Stomach (tissue), 9 donors: Measurements from ENCODE around the gene PRKCQ. TPM values are rescaled to one million over a fixed set of nuclear protein-coding genes. Genes with fewer than 3 reads are reported as not detected.

Source experiments
- DNase-seq, 2 donors: peaks; one replicate each; pipeline versions ENCODE4 v3.0.0 to v3.0.0-alpha.2; 2013 to 2019
- H3K27ac ChIP-seq, 5 donors: fragments of 200-600 bp in 4 of 5; sonication (generic) in 4 of 5; one replicate each; pipeline ENCODE4 v1.5.1; 2013 to 2019; ENCODE audit warnings: mild to moderate bottlenecking in 1 of 5, moderate library complexity in 1 of 5
- H3K27me3 ChIP-seq, 3 donors: fragments of 200-600 bp; sonication (generic); one replicate each; pipeline ENCODE4 v1.5.1; 2017 to 2019; ENCODE audit warnings: mixed run types in 1 of 3
- H3K36me3 ChIP-seq, 4 donors: fragments of 200-600 bp; sonication (generic); 1 replicate in 3 of 4; 2 replicates in 1 of 4; pipeline ENCODE4 v1.5.1; 2016 to 2019
- H3K4me1 ChIP-seq, 4 donors: fragments of 200-600 bp; sonication (generic); one replicate each; pipeline ENCODE4 v1.5.1; 2016 to 2019
- H3K4me3 ChIP-seq, 4 donors: fragments of 200-600 bp; sonication (generic) in 3 of 4; one replicate each; pipeline ENCODE4 v1.5.1; 2016 to 2019; ENCODE audit warnings: mild to moderate bottlenecking in 1 of 4
- H3K9me3 ChIP-seq, 4 donors: fragments of 200-600 bp; sonication (generic); one replicate each; pipeline ENCODE4 v1.5.1; 2016 to 2019
- CTCF ChIP-seq, 7 experiments: fragments of 450-650 bp in 4 of 7; fragments of 200-600 bp in 3 of 7; sonication (generic) in 3 of 7; IDR thresholded peaks; one replicate each; pipeline ENCODE4 v1.5.1; 2016 to 2019; ENCODE audit warnings: antibody characterized with exemption in 7 of 7, control low read depth in 2 of 7, mild to moderate bottlenecking in 1 of 7
- EP300 ChIP-seq: sonication (generic); formaldehyde crosslinking; IDR thresholded peaks from one replicate; pipeline ENCODE4 v1.6.1; 2017; ENCODE audit warnings: antibody characterized with exemption
- POLR2A ChIP-seq, 4 donors: fragments of 450-650 bp; IDR thresholded peaks; one replicate each; pipeline ENCODE4 v1.6.1; 2016; ENCODE audit warnings: antibody characterized with exemption in 4 of 4, control low read depth in 2 of 4, mild to moderate bottlenecking in 1 of 4, moderate library complexity in 1 of 4
- POLR2AphosphoS5 ChIP-seq, 3 donors: sonication (generic); formaldehyde crosslinking; IDR thresholded peaks; one replicate each; pipeline ENCODE4 v1.6.1; 2016; ENCODE audit warnings: antibody characterized with exemption in 3 of 3
- WGBS, 5 donors: extraction: QIAGEN DNeasy Blood & Tissue Kit in 3 of 5; methylation state at CpG; one replicate each; pipeline versions ENCODE4 v1.1.5 to v1.1.7; 2013 to 2018; 5-methylcytosine and 5-hydroxymethylcytosine counted together
- intact Hi-C: fragments of 100-400 bp; cut with DNase I; formaldehyde crosslinking; loops from one replicate; pipeline ENCODE4 v1.15.1; 2023; ENCODE audit warnings: low total_unique reads
- polyA plus RNA-seq, 3 donors: library from polyadenylated mRNA; stranded (reverse); fragments of 200-250 nt; gene quantifications; one replicate each; pipeline ENCODE4 v1.2.3, GENCODE V29; 2013
- total RNA-seq, 5 donors: library from RNA; depleted of rRNA; stranded (reverse); fragments of >200 nt; gene quantifications; one replicate each; pipeline versions ENCODE4 v1.1.0 to v1.2.3, GENCODE V29; 2014 to 2016
- donor health status: healthy with polysubstance abuse.
- donor health status: Bipolar disorder and iron deficiency.
- donor health status: healthy.

PRKCQ gene
- total and polyA plus RNA-seq, 8 donors, result 0.25 to 5.1 (median 0.63) TPM; not detected in 1

DNA sequence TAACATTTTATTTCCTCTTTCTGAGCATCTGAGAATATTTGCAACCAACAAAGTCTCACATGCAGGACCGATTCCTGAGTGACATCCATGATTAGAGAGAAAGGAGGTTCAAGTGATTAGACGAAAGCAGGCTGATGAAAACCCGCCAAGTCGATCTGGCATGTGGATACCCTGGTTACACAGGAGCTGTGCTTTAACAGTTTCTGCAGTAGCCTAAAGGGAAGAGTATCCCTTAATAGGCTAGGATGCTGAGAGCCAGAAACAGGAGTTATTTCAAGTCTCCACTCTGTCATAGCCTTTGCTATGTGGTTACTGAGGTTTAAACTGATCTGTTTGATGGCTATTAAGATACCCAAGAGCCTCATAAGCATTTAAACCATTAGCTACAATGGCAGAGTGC is 82.5 kb downstream of the PRKCQ start:
- intact Hi-C loops, result no loop called here
- H3K9me3 ChIP-seq, result no peaks in the 10 kb centered on the region
- H3K27me3 ChIP-seq, result no peaks in the 10 kb centered on the region
- no peak overlapping the region for H3K4me3 ChIP-seq
- TF ChIP-seq CTCF (IDR thresholded peaks at IDR 0.05) (no peak), POLR2A (IDR thresholded peaks at IDR 0.05) (no peak), EP300 (no peak), POLR2AphosphoS5 (IDR thresholded peaks at IDR 0.05) (no peak)
- H3K27ac ChIP-seq, result no peak overlapping the region
- H3K36me3 ChIP-seq, result no peaks in the 10 kb centered on the region
- 75 to 89% (median 83%) methylated on average over 4 of the region's 4 CpGs for WGBS, 5 donors
- no peaks in the 10 kb centered on the region for H3K4me1 ChIP-seq
- DNase-seq, result no peak

DNA sequence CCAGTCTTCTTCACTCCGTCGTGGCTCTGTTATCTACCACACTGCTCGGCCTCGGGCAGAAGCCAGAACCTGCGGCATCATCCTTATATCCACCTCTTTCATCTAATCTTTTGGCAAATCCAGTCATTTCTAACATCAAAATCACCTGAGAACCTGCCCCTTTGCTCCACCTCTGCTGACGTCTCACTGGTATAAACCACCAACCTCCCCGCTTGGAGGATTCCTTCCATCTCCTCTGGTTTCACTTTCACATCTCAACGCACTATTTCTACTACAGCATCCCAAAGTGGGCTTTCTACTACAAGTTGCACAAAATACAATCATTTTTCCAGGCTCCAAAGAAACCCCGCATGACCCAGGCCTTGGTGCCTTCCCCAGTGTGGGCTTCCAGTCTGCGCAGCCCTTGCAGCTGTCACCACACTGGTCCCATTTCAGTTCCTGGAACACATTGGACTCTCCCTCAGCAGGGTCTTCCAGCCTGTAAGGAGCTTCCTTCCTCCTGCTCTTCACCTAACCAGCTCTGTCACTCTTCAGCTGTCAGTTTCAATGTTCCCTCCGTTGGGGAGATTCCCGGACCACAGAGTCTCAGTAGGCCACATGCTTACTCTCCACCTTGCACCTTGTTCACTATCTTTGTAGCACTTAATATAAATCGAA is 85.0 kb downstream of the PRKCQ start:
- DNase-seq, result peak in 1 of 2 donors; percentile 36
- Histone ChIP-seq H3K27ac (peak overlapping the region in 2 of 5 donors; percentile 32 to 39), H3K9me3 (no peaks in the 10 kb centered on the region), H3K4me3 (no peak overlapping the region), H3K36me3 (no peaks in the 10 kb centered on the region), H3K4me1 (no peaks in the 10 kb centered on the region), H3K27me3 (no peaks in the 10 kb centered on the region)
- no peak for TF ChIP-seq EP300
- TF ChIP-seq POLR2A (IDR thresholded peaks at IDR 0.05), result no peak
- no peak for TF ChIP-seq POLR2AphosphoS5 (IDR thresholded peaks at IDR 0.05)
- TF ChIP-seq CTCF (IDR thresholded peaks at IDR 0.05), result no peak
- intact Hi-C loops, result no loop called here
- 83 to 88% (median 86%) methylated on average over 13 of the region's 13 CpGs for WGBS, 5 donors

DNA sequence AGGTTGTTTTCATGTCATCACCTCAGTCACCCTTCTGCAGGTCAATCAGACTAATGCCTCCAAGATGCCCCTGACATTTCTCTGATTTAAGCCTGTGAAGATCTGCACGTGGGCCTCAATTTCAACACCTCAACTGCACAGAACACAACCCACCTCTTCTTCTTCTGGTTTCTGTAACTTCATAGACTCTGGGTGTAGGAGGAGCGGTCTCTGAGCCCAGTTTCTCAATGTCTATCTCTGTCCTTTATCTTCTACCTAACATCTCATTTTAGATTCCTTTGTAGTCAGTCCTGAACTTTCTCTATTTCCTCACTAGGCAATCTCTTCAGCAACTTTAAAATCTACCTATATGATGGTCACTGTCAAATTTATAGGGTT is 85.6 kb downstream of the PRKCQ start:
- Histone ChIP-seq H3K27ac (peak overlapping the region in 2 of 5 donors; percentile 22 to 32), H3K4me3 (no peak overlapping the region), H3K27me3 (no peaks in the 10 kb centered on the region), H3K9me3 (no peaks in the 10 kb centered on the region), H3K36me3 (no peaks in the 10 kb centered on the region), H3K4me1 (no peaks in the 10 kb centered on the region)
- WGBS, 5 donors, result 64 to 91% (median 88%) methylated on average over 2 of the region's 2 CpGs
- no peak for DNase-seq
- intact Hi-C loops, result no loop called here
- TF ChIP-seq POLR2A (IDR thresholded peaks at IDR 0.05) (no peak), CTCF (IDR thresholded peaks at IDR 0.05) (no peak), POLR2AphosphoS5 (IDR thresholded peaks at IDR 0.05) (no peak), EP300 (no peak)

DNA sequence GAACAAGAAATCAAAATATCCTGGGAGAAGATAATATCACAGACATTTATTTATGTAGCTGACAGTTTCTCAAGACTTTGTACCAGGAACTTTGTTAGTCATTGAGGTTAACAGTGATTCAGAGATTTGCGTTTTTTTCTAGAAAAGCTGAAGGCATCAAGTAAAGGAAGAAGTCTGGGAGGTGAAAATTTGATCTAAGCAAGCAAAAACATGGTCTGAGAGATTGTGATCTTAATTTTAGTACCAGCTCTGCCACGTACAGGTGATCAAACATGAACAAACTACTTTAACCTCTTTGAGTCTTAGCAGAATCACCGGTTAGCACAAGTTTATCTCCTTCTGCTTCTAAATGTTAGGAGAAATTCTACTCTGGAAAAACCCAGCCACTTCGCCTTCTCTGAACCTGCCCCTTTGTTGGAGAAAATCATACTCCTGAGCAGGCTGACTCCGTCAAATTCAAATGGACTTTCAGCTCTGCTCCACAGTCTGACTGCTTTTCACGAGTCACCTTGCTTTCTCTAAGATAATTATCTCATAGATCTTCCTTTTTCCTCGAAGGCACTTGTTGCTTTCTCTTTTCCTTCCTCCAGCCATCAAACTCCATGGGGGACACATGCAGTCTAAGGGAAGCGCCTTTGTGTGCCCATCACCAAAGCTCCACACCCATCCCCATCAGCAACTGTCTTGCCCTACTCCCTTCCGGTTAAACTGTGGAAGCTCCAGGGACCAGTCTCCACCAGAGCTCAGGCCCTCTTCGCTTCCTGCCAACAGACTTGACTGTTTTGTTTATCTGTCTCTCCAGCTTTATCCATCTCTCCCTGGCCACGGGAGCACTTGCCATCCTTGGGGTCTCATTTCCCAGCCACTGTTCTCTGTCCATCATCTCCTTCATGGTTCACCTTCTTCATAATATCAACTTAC is 86.3 kb downstream of the PRKCQ start:
- Histone ChIP-seq H3K27me3 (no peaks in the 10 kb centered on the region), H3K27ac (peak overlapping the region in 1 of 5 donors; percentile 22), H3K4me1 (no peaks in the 10 kb centered on the region), H3K36me3 (no peaks in the 10 kb centered on the region), H3K9me3 (no peaks in the 10 kb centered on the region), H3K4me3 (no peak overlapping the region)
- 70 to 74% (median 72%) methylated on average over 11 of the region's 11 CpGs for WGBS, 5 donors
- DNase-seq, result no peak
- intact Hi-C loops, result no loop called here
- TF ChIP-seq EP300 (no peak), POLR2A (IDR thresholded peaks at IDR 0.05) (no peak), POLR2AphosphoS5 (IDR thresholded peaks at IDR 0.05) (no peak), CTCF (IDR thresholded peaks at IDR 0.05) (no peak)
